ENCODE measurements around the gene SHC2.
"Not testable (repeated sequence)": the region's sequence is repeated elsewhere in the genome, so short reads cannot be mapped to it uniquely, and the experiment has no call there.

- not testable (repeated sequence) for TF ChIP-seq CTCF (conservative IDR thresholded peaks at IDR 0.05; ENCODE audit: low read depth in 2 of 2); EZH2 (IDR thresholded peaks at IDR 0.05; ENCODE audit: low read depth, unreplicated experiment); POLR2AphosphoS5 (IDR thresholded peaks at IDR 0.05; ENCODE audit: low read depth); EZH2phosphoT487 (IDR thresholded peaks at IDR 0.05; ENCODE audit: unreplicated experiment); JUNB (IDR thresholded peaks at IDR 0.05; ENCODE audit: unreplicated experiment); STAT1 (IDR thresholded peaks at IDR 0.05; ENCODE audit: unreplicated experiment); NANOG (IDR thresholded peaks at IDR 0.05; ENCODE audit: borderline replicate concordance); ZNF331 (CRISPR knock-in tag; IDR thresholded peaks at IDR 0.05; ENCODE audit: low read depth); ZNF114 (CRISPR knock-in tag; IDR thresholded peaks at IDR 0.05); CREB1 (CRISPR knock-in tag; IDR thresholded peaks at IDR 0.05; ENCODE audit: low read depth); ETS1 (IDR thresholded peaks at IDR 0.05); ZNF462 (CRISPR knock-in tag; IDR thresholded peaks at IDR 0.05)
- TF ChIP-seq, protein P1, sequence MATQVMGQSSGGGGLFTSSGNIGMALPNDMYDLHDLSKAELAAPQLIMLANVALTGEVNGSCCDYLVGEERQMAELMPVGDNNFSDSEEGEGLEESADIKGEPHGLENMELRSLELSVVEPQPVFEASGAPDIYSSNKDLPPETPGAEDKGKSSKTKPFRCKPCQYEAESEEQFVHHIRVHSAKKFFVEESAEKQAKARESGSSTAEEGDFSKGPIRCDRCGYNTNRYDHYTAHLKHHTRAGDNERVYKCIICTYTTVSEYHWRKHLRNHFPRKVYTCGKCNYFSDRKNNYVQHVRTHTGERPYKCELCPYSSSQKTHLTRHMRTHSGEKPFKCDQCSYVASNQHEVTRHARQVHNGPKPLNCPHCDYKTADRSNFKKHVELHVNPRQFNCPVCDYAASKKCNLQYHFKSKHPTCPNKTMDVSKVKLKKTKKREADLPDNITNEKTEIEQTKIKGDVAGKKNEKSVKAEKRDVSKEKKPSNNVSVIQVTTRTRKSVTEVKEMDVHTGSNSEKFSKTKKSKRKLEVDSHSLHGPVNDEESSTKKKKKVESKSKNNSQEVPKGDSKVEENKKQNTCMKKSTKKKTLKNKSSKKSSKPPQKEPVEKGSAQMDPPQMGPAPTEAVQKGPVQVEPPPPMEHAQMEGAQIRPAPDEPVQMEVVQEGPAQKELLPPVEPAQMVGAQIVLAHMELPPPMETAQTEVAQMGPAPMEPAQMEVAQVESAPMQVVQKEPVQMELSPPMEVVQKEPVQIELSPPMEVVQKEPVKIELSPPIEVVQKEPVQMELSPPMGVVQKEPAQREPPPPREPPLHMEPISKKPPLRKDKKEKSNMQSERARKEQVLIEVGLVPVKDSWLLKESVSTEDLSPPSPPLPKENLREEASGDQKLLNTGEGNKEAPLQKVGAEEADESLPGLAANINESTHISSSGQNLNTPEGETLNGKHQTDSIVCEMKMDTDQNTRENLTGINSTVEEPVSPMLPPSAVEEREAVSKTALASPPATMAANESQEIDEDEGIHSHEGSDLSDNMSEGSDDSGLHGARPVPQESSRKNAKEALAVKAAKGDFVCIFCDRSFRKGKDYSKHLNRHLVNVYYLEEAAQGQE (IDR thresholded peaks at IDR 0.05; ENCODE audit: unreplicated experiment): not testable (repeated sequence)
Measured at GRCh38 chr19:380618-381219, 80.1 kb downstream of the SHC2 start.

Measured in GM23338 (cell line).